ENCODE data around the gene SNAI3. TPM values are rescaled to one million over a fixed set of nuclear protein-coding genes. Genes with fewer than 3 reads are reported as not detected.

SNAI3 gene
- total RNA-seq, 1 experiment from 2014 or later: 2.2 TPM

DNA sequence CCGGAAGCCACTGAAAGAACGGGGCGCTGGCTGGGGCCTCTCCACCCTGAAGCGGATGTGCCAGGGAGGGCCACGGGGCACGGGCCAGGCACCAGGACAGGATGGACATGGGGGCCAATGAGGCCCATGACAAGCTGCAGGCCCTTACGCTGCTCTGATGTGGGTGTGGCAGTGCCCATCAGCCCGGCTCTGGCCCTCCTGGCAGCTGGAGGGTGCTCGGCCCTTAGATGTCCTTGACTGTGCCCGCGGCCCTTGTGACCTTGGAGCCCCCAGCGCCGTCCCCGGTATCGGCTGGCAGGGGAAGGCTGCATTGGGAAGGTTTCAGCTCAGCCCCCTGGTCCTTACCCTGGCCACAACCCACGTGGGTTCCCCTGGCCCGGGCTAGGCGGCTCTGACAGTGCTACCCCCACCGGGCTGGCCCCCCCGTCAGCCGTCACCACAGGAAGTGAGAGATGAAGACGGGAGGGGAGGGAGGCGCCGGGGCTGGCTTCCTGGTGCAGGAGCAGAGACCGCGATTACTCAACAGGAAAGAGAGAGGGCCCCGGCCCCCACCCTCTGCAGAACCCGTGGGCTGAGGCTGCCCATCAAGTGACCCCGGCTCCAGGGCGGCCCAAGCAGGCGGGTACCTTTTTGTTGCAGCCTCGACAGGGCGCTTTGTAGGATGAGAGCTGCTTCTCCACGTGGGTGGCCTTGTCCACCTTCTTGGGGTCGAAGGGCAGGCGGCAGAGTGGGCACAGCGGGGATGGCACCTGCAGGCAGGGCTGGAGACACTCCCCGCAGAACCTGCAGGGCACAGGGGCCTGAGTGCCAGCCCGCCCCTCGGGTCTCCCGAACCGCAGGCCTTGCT, 14.6 kb upstream of the SNAI3 start:
- no peak overlapping the region for H2AFZ ChIP-seq (ENCODE audit: low read depth, low read length, poor library complexity, severe bottlenecking)
- H3K9me2 ChIP-seq (ENCODE audit: insufficient read depth): no peaks in the 10 kb centered on the region
- CTCF ChIA-PET: no interaction called here
- no peak overlapping the region for H3K4me2 ChIP-seq (ENCODE audit: low read length)
- no peaks in the 10 kb centered on the region for H3K9me3 ChIP-seq (ENCODE audit: control insufficient read depth in 1 of 2, insufficient read depth in 1 of 2, low read depth in 1 of 2, low read length in 2 of 2)
- H3K27ac ChIP-seq (ENCODE audit: low read depth, low read length): no peak overlapping the region
- POLR2A ChIA-PET: no interaction called here
- H3K27me3 ChIP-seq (ENCODE audit: insufficient read depth, low read length): no peaks in the 10 kb centered on the region
- peaks cover 10% of the 10 kb centered on the region for H3K79me2 ChIP-seq (ENCODE audit: insufficient read depth, low read length)
- peaks cover 7 to 8% of the 10 kb centered on the region in 2 experiments; a peak in 3 of 4 replicates for H3K4me1 ChIP-seq (ENCODE audit: control insufficient read depth in 1 of 2, insufficient read depth in 2 of 2, low read length in 2 of 2)
- H3K4me3 ChIP-seq (replicated peaks in 1 of 2; ENCODE audit: low read depth in 1 of 2, low read length in 2 of 2): no peak overlapping the region
- intact Hi-C loops (cut with micrococcal nuclease): no loop called here
- TF ChIP-seq TCF7L2 (IDR thresholded peaks at IDR 0.05; ENCODE audit: borderline replicate concordance, extremely low read depth, insufficient read depth, insufficient read length) (no peak), FOSL1 (IDR thresholded peaks at IDR 0.05; ENCODE audit: low read depth) (no peak), EGR1 (IDR thresholded peaks at IDR 0.05; ENCODE audit: low read depth) (no peak), RAD21 (IDR thresholded peaks at IDR 0.05; ENCODE audit: low read depth) (no peak), EZH2 (IDR thresholded peaks at IDR 0.05) (no peak), SRF (IDR thresholded peaks at IDR 0.05; ENCODE audit: low read depth) (no peak), POLR2A (IDR thresholded peaks at IDR 0.05; ENCODE audit: borderline replicate concordance, extremely low read depth, insufficient read depth, insufficient read length) (no peak)
- TF ChIP-seq, protein P1, sequence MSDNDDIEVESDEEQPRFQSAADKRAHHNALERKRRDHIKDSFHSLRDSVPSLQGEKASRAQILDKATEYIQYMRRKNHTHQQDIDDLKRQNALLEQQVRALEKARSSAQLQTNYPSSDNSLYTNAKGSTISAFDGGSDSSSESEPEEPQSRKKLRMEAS (IDR thresholded peaks at IDR 0.05): no peak
- TF ChIP-seq, protein P2, sequence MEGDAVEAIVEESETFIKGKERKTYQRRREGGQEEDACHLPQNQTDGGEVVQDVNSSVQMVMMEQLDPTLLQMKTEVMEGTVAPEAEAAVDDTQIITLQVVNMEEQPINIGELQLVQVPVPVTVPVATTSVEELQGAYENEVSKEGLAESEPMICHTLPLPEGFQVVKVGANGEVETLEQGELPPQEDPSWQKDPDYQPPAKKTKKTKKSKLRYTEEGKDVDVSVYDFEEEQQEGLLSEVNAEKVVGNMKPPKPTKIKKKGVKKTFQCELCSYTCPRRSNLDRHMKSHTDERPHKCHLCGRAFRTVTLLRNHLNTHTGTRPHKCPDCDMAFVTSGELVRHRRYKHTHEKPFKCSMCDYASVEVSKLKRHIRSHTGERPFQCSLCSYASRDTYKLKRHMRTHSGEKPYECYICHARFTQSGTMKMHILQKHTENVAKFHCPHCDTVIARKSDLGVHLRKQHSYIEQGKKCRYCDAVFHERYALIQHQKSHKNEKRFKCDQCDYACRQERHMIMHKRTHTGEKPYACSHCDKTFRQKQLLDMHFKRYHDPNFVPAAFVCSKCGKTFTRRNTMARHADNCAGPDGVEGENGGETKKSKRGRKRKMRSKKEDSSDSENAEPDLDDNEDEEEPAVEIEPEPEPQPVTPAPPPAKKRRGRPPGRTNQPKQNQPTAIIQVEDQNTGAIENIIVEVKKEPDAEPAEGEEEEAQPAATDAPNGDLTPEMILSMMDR (IDR thresholded peaks at IDR 0.05 in 2 of 3, conservative IDR thresholded peaks at IDR 0.05 in 1 of 3; ENCODE audit: borderline replicate concordance in 1 of 3, insufficient read depth in 1 of 3, low read depth in 2 of 3, low read length in 2 of 3): no peak
- TF ChIP-seq, protein P3, sequence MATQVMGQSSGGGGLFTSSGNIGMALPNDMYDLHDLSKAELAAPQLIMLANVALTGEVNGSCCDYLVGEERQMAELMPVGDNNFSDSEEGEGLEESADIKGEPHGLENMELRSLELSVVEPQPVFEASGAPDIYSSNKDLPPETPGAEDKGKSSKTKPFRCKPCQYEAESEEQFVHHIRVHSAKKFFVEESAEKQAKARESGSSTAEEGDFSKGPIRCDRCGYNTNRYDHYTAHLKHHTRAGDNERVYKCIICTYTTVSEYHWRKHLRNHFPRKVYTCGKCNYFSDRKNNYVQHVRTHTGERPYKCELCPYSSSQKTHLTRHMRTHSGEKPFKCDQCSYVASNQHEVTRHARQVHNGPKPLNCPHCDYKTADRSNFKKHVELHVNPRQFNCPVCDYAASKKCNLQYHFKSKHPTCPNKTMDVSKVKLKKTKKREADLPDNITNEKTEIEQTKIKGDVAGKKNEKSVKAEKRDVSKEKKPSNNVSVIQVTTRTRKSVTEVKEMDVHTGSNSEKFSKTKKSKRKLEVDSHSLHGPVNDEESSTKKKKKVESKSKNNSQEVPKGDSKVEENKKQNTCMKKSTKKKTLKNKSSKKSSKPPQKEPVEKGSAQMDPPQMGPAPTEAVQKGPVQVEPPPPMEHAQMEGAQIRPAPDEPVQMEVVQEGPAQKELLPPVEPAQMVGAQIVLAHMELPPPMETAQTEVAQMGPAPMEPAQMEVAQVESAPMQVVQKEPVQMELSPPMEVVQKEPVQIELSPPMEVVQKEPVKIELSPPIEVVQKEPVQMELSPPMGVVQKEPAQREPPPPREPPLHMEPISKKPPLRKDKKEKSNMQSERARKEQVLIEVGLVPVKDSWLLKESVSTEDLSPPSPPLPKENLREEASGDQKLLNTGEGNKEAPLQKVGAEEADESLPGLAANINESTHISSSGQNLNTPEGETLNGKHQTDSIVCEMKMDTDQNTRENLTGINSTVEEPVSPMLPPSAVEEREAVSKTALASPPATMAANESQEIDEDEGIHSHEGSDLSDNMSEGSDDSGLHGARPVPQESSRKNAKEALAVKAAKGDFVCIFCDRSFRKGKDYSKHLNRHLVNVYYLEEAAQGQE (IDR thresholded peaks at IDR 0.05; ENCODE audit: low read depth): no peak
- H3K36me3 ChIP-seq (ENCODE audit: control insufficient read depth in 1 of 2, insufficient read depth in 2 of 2, low read length in 2 of 2): peaks cover 2 to 3% of the 10 kb centered on the region in 2 experiments; a peak in 1 of 4 replicates
- H3K9ac ChIP-seq (ENCODE audit: low read length): no peak overlapping the region
- BruUV-seq (replicated peaks): no TSS peak
- no peaks in the 10 kb centered on the region for H4K20me1 ChIP-seq (ENCODE audit: insufficient read depth)
- ATAC-seq (no peak), DNase-seq (ENCODE audit: low read depth, low spot score) (no peak)
- RAD21 ChIA-PET (ENCODE audit: low non-redundant PET in 1 of 2, low total read pairs in 2 of 2, uncharacterized antibody in 2 of 2, unreplicated experiment in 2 of 2): interaction anchor here in 1 of 2 experiments (0.7 kb wide), 1 partner anchor 29 kb away, joined by 3 read pairs; no protein-coding TSS in a partner anchor
